Bronchial epithelial cell (primary cell): Measurements from ENCODE around the gene GPA33. TPM values are rescaled to one million over a fixed set of nuclear protein-coding genes. Genes with fewer than 3 reads are reported as not detected.

Experiments
- DNase-seq: peaks from one replicate; pipeline ENCODE4 v3.0.0-alpha.2; 2010; ENCODE audit warnings: low read depth
- FAIRE-seq: peaks from 2 replicates; lab custom pipeline; 2011; peaks lifted over from hg19 to GRCh38; lab: Jason Lieb, UNC
- H3K27me3 ChIP-seq: 2 replicates; pipeline ENCODE4 v1.5.1; 2011; ENCODE audit warnings: low read length; ENCODE audit not compliant: control insufficient read depth, insufficient read depth
- H3K36me3 ChIP-seq: 2 replicates; pipeline ENCODE4 v1.5.1; 2011; ENCODE audit warnings: low read length; ENCODE audit not compliant: control insufficient read depth, insufficient read depth
- H3K4me3 ChIP-seq: 2 replicates; pipeline ENCODE4 v1.5.1; 2011; ENCODE audit warnings: mild to moderate bottlenecking, low read depth, low read length, control low read depth
- total RNA-seq: library from RNA; depleted of rRNA; stranded (reverse); fragments of >200 nt; gene quantifications from 2 replicates; pipeline ENCODE4 v1.2.1, GENCODE V29; 2014
- TF ChIP-seq, protein P1 (sequence below): IDR thresholded peaks from 2 replicates; pipeline ENCODE4 v1.5.1; 2011; ENCODE audit warnings: mild to moderate bottlenecking, moderate library complexity, low read length, control low read depth, inconsistent platforms; ENCODE audit not compliant: insufficient read depth, severe bottlenecking

Gene GPA33
- total RNA-seq, 1 donor from 2014 or later = not detected

DNA sequence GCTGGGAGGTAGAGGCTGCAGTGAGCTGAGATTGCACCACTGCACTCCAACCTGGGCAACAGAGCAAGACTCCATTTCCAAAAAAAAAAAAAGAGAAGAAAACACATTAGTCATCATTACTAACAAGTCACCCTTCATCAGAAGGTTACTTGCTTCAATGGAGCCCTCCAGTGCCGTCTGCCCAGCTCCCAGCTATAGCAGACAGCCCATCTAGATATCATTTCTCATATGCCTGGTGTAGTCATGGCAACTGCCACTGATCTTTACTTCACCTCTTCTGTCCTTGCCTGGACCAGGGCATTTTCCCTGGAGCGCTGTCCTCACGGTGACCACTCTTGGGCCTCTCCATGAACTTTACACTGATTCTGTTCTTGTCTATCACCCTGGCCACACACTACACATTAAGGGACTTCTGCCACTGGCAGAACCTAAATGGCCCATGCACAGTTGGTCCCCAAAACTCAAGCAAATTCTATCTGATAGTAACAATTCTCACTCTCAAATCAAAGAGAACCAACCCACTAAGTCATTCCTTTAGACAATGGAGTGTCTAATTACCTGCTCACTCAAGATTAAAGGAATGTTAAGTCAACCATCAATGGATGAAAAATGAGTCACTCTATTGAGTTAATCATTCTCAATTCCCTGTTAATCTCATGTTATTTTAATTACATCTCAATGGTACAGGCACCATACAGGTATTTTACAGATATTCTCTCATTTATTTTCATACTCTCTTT, 12.9 kb downstream of the GPA33 start:
- TF ChIP-seq, protein P1, sequence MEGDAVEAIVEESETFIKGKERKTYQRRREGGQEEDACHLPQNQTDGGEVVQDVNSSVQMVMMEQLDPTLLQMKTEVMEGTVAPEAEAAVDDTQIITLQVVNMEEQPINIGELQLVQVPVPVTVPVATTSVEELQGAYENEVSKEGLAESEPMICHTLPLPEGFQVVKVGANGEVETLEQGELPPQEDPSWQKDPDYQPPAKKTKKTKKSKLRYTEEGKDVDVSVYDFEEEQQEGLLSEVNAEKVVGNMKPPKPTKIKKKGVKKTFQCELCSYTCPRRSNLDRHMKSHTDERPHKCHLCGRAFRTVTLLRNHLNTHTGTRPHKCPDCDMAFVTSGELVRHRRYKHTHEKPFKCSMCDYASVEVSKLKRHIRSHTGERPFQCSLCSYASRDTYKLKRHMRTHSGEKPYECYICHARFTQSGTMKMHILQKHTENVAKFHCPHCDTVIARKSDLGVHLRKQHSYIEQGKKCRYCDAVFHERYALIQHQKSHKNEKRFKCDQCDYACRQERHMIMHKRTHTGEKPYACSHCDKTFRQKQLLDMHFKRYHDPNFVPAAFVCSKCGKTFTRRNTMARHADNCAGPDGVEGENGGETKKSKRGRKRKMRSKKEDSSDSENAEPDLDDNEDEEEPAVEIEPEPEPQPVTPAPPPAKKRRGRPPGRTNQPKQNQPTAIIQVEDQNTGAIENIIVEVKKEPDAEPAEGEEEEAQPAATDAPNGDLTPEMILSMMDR = no peak
- no peak overlapping the region for H3K4me3 ChIP-seq
- FAIRE-seq (no peak), DNase-seq (peak; percentile 37)
- no peaks in the 10 kb centered on the region for H3K36me3 ChIP-seq
- peaks cover 2% of the 10 kb centered on the region for H3K27me3 ChIP-seq

DNA sequence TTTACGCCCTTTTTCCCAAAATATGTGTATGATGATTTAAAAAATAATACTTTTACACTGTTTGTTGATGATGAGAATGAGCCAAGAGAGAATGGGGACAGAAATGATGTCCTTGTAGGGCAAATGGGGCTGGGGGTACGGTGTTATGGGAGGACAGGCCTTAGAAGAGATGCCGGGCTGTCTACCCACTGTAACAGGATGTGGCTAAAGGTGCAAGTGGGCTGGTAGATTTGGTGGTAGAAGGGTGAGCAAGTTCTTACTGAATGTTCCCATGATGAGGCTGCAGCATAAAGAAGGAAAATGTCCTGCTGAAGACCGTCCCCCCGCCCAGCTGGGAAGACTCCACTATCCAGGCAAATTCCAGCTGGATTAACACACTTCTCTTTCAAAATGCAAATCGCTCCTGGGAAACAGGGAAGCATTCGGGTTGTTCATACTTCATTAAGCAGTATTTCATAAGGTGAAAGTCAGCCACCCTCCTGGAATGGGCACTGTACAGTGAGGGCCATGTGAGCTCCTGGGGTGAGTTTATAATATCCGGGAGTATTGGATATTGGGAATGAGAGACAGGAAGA, 14.0 kb downstream of the GPA33 start:
- H3K27me3 ChIP-seq = peaks cover 2% of the 10 kb centered on the region
- no peak for DNase-seq
- FAIRE-seq = no peak
- H3K4me3 ChIP-seq = no peak overlapping the region
- no peaks in the 10 kb centered on the region for H3K36me3 ChIP-seq
- TF ChIP-seq, protein P1 = no peak

DNA sequence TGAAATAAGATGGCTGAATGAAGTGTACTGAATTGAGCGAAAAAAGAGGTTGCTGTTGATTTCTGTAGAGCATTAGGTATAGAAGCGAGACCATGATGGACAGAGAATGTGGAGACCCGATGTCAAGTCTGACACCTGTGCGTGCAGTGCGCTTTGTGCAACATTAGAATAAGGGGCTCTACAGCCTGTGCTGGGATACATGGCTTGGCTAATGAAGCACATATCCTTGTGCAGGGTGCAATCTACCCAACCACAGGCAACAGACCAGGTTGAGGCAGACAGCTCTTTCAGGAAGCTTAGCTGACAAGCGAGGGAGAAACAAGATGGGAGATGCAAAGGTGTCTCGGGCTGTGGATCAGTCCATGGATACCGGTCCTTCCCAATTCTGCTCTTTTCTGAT, 18.9 kb downstream of the GPA33 start:
- FAIRE-seq (no peak), DNase-seq (no peak)
- peaks cover 3% of the 10 kb centered on the region for H3K27me3 ChIP-seq

DNA sequence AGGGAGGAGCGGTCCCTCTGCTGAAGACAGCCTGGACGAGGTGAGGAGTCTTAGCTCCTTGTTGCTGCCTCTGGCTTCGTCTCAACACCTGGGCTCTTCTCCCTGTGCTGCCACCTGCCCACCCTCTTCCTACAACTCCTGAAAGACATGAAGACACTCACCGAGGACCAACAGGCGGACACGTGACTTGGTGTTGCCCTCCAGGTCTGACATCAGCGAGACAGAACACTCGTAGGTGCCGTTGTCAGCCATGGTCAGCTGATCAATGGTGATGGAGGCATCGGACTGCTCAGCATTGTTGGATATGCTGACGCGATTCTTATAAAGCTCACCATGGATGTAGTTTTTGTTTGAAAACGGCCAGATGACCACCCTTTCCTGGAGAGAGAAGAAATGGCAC, 21.4 kb downstream of the GPA33 start:
- TF ChIP-seq, protein P1 = no peak
- H3K27me3 ChIP-seq = peaks cover 1% of the 10 kb centered on the region
- DNase-seq = no peak
- no peak for FAIRE-seq
- H3K4me3 ChIP-seq = no peak overlapping the region
- no peaks in the 10 kb centered on the region for H3K36me3 ChIP-seq

More for the DNA sequence above, 18.9 kb downstream of the GPA33 start:
- TF ChIP-seq, protein P1 = no peak
- no peak overlapping the region for H3K4me3 ChIP-seq
- H3K36me3 ChIP-seq = no peaks in the 10 kb centered on the region

DNA sequence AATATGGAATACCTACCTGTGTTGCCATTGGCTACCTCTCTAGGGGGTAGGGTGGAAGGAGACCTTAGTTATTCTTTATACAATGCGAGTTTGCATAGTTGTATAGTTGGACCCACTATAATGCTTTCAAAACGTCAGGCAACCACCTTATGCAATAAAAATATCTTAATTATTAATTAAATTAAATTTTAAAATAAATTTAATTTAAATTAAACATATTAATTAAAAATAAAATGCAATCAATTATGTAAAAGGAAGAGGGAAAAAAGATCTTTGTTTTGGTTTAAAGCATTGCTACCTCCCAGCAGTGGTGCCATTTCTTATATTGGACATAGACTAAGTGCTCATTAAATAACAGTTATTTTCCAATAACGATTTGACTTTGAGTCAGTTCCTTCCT, 22.3 kb downstream of the GPA33 start:
- H3K36me3 ChIP-seq = no peaks in the 10 kb centered on the region
- FAIRE-seq (no peak), DNase-seq (no peak)

More for the DNA sequence above, 22.3 kb downstream of the GPA33 start:
- Histone ChIP-seq H3K27me3 (peaks cover 1% of the 10 kb centered on the region), H3K4me3 (no peak overlapping the region)
- TF ChIP-seq, protein P1 = no peak
